ENCODE results near the gene COL6A3.

Gene COL6A3

GRCh38 chr2:237345891-237346640, 67.9 kb downstream of the COL6A3 start:
- DNase-seq: no peak

GRCh38 chr2:237345411-237345810, 68.6 kb downstream of the COL6A3 start:
- no peak for DNase-seq

- no peak for DNase-seq
These were observed 69.0 kb downstream of the COL6A3 start for GRCh38 chr2:237344942-237345341.

GRCh38 chr2:237343993-237344392, 70.0 kb downstream of the COL6A3 start:
- no peak for DNase-seq

GRCh38 chr2:237341872-237342271, 72.1 kb downstream of the COL6A3 start:
- no peak for DNase-seq

GRCh38 chr2:237337586-237337985, 76.4 kb downstream of the COL6A3 start:
- no peak for DNase-seq

- no peak for DNase-seq
These were observed 77.8 kb downstream of the COL6A3 start for GRCh38 chr2:237336131-237336530.

GRCh38 chr2:237333748-237334147, 80.2 kb downstream of the COL6A3 start:
- DNase-seq: no peak

GRCh38 chr2:237330541-237330940, 83.4 kb downstream of the COL6A3 start:
- no peak for DNase-seq

GRCh38 chr2:237327175-237327950, 86.6 kb downstream of the COL6A3 start:
- no peak for DNase-seq

GRCh38 chr2:237326266-237327171, 87.4 kb downstream of the COL6A3 start:
- no peak for DNase-seq

- no peak for DNase-seq
These were observed 89.1 kb downstream of the COL6A3 start for GRCh38 chr2:237324837-237325236.

GRCh38 chr2:237324405-237324831, 89.5 kb downstream of the COL6A3 start:
- DNase-seq: no peak

GRCh38 chr2:237323656-237324055, 90.3 kb downstream of the COL6A3 start:
- DNase-seq: no peak

- DNase-seq: no peak
These were observed 91.4 kb downstream of the COL6A3 start for GRCh38 chr2:237322564-237322963.

- no peak for DNase-seq
These were observed 92.2 kb downstream of the COL6A3 start for GRCh38 chr2:237321746-237322145.

GRCh38 chr2:237320801-237321560, 93.0 kb downstream of the COL6A3 start:
- DNase-seq: no peak

GRCh38 chr2:237319887-237320286, 94.1 kb downstream of the COL6A3 start:
- DNase-seq: no peak

GRCh38 chr2:237319086-237319820, 94.7 kb downstream of the COL6A3 start:
- DNase-seq: no peak

GRCh38 chr2:237316339-237316738, 97.6 kb downstream of the COL6A3 start:
- DNase-seq: no peak

- no peak for DNase-seq
These were observed 98.1 kb downstream of the COL6A3 start for GRCh38 chr2:237315829-237316225.

Data from kidney glomerular epithelial cell (primary cell).